Stimulated activated CD4-positive, alpha-beta T cell treated with anti-CD3 and anti-CD28 coated beads, TNF-alpha, amount 100 ng/mL, for 4 hours (primary cell): Measurements from ENCODE around the gene TMEM63A.
"Not testable (repeated sequence)": the region's sequence is repeated elsewhere in the genome, so short reads cannot be mapped to it uniquely, and the experiment has no call there.

Experiments used
- DNase-seq, 3 experiments: peaks; one replicate each; pipeline ENCODE4 v3.0.0-alpha.2; 2020; ENCODE audit warnings: low read depth in 3 of 3

The TMEM63A gene

DNA sequence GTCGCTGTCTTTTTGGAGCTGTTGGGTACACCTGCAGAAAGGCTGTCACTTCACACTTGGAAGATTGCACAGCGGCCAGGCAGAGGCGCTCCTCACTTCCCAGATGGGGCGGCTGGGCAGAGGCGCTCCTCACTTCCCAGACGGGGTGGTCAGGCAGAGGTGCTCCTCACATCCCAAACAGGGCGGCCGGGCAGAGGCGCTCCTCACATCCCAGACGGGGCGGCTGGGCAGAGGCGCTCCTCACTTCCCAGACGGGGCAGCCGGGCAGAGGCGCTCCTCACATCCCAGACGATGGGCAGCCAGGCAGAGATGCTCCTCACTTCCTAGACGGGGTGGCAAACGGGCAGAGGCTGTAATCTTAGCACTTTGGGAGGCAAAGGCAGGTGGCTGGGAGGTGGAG lies 86.1 kb downstream of the TMEM63A start:
- DNase-seq: not testable (repeated sequence)
